Head of caudate nucleus (tissue), 42 donors: Measurements from ENCODE around the gene STK38L.
"Not testable (repeated sequence)": the region's sequence is repeated elsewhere in the genome, so short reads cannot be mapped to it uniquely, and the experiment has no call there.

Experiments used
- DNase-seq, 42 donors: peaks; one replicate each; pipeline versions ENCODE4 v3.0.0 to v3.0.0-alpha.2; 2020 to 2021; ENCODE audit warnings: mixed read lengths in 7 of 42
- intact Hi-C: fragments of 100-400 bp; cut with DNase I; formaldehyde crosslinking; loops from one replicate; pipeline ENCODE4 v1.15.0; 2022

STK38L gene

GRCh38 chr12:27221625-27222387 is 22.3 kb upstream of the STK38L start:
- no peak for DNase-seq
- intact Hi-C loops = no loop called here

GRCh38 chr12:27226407-27226929 is 17.6 kb upstream of the STK38L start:
- peak in 6 of 42 donors; percentile 18 to 46 (median 26) for DNase-seq

GRCh38 chr12:27229367-27229766 is 14.7 kb upstream of the STK38L start:
- intact Hi-C loops = no loop called here

More at GRCh38 chr12:27226407-27226929, 17.6 kb upstream of the STK38L start:
- intact Hi-C loops = no loop called here

GRCh38 chr12:27231374-27231773 is 12.7 kb upstream of the STK38L start:
- intact Hi-C loops, DNase-seq: not testable (repeated sequence)

More at GRCh38 chr12:27229367-27229766, 14.7 kb upstream of the STK38L start:
- no peak for DNase-seq

GRCh38 chr12:27233814-27234213 is 10.3 kb upstream of the STK38L start:
- intact Hi-C loops = no loop called here
- no peak for DNase-seq

DNA sequence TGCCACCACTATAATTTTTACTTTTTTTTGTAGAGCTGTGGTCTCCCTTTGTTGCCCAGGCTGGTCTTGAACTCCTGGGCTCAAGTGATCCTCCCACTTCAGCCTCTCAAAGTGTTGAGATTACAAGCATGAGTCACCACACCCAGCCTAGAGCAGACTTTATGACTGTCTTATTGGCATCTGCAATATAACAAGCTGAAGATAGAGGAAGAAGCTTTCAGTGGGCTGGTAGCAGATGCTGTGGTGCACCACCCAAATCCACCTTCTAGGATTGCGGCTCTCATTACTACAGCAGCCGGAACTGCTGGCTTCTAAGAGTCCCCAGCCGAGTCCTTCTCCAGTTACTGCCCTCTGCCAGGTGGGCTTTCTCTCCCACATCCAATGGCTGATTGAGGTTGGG is 7.6 kb upstream of the STK38L start:
- intact Hi-C loops = no loop called here
- no peak for DNase-seq

- intact Hi-C loops = no loop called here
- no peak for DNase-seq
Measured at GRCh38 chr12:27237790-27238771, 6.0 kb upstream of the STK38L start.

GRCh38 chr12:27243006-27243405 is 1.1 kb upstream of the STK38L start:
- no peak for DNase-seq
- intact Hi-C loops = no loop called here

DNA sequence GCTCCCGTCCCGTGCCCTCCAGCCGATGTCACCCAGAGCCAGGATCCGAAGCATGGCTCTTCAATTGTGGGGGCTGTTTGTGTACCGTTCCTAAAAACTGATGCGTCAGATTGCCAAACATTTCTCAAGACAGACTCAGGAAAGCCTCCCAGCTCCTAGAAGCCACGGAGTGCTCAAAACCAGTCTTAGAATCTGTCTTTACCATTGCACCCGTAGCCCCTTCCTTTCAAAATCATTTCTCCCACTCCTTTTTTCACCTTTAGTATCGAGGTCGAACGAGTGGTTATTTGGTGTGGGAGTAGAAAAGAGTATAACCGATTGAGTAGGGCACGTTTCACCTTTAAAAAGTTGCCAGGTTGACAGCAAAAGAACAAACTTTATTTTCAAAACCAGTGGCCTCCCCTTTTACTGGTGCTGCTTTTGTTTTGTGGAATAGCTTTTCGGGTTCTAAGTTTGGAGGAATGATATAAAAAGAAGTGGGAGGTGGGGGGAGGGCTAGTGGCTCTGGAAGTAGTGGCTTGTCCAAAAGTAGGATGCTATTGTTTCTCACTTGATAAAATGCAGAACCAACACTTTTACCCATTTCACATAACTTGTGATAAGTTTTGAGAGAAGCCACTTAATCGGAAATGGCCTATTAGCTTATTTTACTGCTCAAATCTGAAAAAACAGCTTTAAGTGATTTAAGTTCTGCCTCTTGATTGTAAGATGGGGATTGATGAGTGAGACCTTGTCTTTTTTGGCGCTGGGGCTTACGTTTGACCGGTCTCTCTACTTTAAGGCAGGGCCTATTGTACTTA is 803 bp downstream of the STK38L start:
- intact Hi-C loops = no loop called here
- peak in 1 of 42 donors; percentile 49 for DNase-seq

- intact Hi-C loops = no loop called here
- no peak for DNase-seq
Measured at GRCh38 chr12:27246141-27246540, 2.1 kb downstream of the STK38L start.

DNA sequence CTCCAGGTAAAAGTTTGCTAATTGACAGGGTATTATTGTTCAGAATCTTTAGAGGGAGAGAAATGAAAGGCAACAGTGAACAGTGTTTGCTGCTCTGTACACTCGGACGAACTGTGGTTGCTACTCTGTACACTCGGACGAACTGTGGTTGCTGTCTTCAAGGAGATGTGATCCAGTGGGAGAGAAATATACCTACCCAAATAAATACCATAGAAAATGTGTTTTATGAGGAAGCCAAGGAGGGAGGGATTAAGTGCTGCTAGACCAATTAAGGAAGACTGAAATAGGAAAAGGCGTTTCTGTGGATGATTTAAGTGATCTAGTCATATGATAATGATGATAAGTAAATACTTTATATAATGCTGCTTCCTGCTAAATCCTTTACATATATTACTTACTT is 2.7 kb downstream of the STK38L start:
- no peak for DNase-seq
- intact Hi-C loops = no loop called here

DNA sequence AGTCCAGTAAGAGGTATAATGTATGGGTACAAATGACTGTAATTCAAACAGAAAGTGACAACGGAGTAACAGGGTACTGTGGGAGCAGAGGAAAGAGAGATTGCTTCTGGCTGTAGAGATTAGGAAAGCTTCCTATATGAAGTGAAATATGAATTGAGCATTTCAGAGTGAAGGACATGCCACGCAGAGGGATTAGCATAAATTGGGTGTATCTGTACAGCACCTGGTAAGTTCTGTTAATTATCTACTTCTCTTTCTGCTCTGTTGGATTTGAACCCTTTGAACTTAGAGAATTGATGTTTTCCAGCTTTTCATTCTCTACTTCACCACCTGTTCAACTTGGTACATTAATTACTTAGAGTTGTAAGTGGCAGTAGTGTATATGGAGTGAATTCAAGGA is 8.8 kb downstream of the STK38L start:
- intact Hi-C loops = no loop called here
- no peak for DNase-seq

- no peak for DNase-seq
- intact Hi-C loops = no loop called here
Measured at GRCh38 chr12:27253347-27253746, 9.3 kb downstream of the STK38L start.

DNA sequence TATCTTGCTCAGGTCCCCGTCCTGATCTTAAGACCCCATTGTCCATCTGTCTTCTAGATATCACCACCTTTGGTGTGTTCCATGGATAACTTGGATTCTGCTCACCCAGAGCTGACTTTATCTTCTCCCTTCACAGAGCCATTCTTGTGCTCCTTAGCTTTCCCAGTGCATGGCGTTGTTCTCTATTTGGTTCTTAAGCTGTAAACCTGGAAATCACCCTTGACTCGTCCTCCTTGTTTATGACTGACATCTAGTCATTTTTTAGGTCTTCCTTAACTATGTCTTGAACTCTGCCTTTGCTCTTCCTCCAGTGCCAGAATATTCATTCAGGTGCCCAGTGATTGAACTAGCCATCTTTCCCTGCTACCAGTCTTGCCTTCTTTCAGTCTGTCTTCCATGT is 11.7 kb downstream of the STK38L start:
- intact Hi-C loops = no loop called here
- DNase-seq = no peak

DNA sequence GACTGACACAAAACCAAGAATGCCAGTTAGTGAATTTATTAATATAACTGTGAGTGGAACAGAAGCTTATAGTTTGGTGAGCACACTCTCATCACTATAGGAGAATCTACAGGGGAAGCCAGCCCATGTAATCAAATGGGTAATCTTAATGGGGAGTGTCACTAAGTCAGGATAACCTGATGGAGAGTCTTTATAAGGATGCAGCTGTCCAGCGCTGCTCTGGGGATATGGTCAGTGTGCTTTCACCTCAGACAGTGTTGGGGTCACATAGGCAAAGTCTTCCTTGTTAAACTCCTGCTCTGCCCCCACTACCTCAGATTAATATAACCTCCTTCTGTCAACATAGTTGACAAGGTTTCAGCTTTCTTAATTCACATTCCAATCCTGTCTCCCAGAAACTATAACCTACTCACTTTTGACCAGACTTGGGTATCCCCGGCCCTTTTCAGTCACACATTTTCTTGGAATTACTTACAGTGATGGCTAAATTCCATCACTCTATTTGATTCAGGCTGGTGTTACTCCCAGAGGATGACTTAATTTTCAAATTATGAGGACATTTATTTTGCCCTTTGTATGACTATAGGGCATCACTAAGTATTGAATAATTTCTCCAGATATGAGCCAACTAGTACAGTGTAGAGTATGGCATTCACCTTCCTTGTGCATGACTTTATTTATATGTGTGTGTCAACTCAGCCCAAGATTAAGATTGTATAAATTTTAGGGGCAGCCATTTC is 13.2 kb downstream of the STK38L start:
- intact Hi-C loops = no loop called here
- DNase-seq = no peak

GRCh38 chr12:27260746-27261145 is 16.7 kb downstream of the STK38L start:
- intact Hi-C loops = no loop called here
- no peak for DNase-seq

- intact Hi-C loops = no loop called here
- no peak for DNase-seq
Measured at GRCh38 chr12:27261866-27262265, 17.8 kb downstream of the STK38L start.

DNA sequence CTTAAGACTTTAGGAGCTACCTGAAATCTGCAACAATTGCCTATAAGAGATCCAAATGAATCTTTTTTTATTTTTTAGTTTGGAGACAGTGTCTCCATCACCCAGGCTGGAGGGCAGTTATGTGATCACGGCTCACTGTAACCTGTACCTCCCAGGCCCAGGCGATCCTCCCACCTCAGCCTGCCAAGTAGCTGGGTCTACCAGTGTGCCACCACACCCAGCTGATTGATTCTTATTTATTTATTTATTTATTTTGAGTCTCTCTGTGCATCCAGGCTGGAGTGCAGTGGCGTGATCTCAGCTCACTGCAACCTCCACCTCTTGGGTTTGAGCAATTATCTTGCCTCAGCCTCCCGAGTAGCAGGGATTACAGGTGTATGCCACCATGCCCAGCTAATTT is 26.1 kb downstream of the STK38L start:
- no peak for DNase-seq
- intact Hi-C loops = no loop called here
